Colonic mucosa (tissue), 4 donors: ENCODE measurements around the gene DMAC2L. TPM values are rescaled to one million over a fixed set of nuclear protein-coding genes. Genes with fewer than 3 reads are reported as not detected.
"Not testable (repeated sequence)": the region's sequence is repeated elsewhere in the genome, so short reads cannot be mapped to it uniquely, and the experiment has no call there.

Experiments
- DNase-seq: peaks from one replicate; pipeline ENCODE4 v3.0.0-alpha.2; 2020
- H3K27ac ChIP-seq: fragments of 200-600 bp; one replicate; pipeline ENCODE4 v1.8.0; 2021
- H3K27me3 ChIP-seq: fragments of 200-600 bp; one replicate; pipeline ENCODE4 v1.8.0; 2021
- H3K36me3 ChIP-seq: fragments of 200-600 bp; one replicate; pipeline ENCODE4 v1.8.0; 2021
- H3K4me1 ChIP-seq: fragments of 200-600 bp; one replicate; pipeline ENCODE4 v1.8.0; 2021; ENCODE audit warnings: mild to moderate bottlenecking
- H3K4me3 ChIP-seq: fragments of 200-600 bp; one replicate; pipeline ENCODE4 v1.8.0; 2021
- H3K9ac ChIP-seq, 2 donors: one replicate each; pipeline ENCODE4 v1.7.0; 2013; ENCODE audit warnings: control low read depth in 2 of 2, low read depth in 2 of 2, low read length in 2 of 2
- H3K9me3 ChIP-seq: fragments of 200-600 bp; one replicate; pipeline ENCODE4 v1.8.0; 2021
- intact Hi-C: fragments of 100-400 bp; cut with DNase I; formaldehyde crosslinking; loops from one replicate; pipeline ENCODE4 v1.14.1; 2022
- total RNA-seq, 2 donors: library from RNA; stranded (reverse); fragmentation: NEBNext Ultra II Directional in 1 of 2; extraction: Animal tissue kit (Norgen Biotek cat#: 25700) in 1 of 2; gene quantifications; one replicate each; pipeline ENCODE4 v1.2.1, GENCODE V29; 2021
- TF ChIP-seq, protein P1 (sequence below): fragments of 200-600 bp; IDR thresholded peaks from one replicate; pipeline ENCODE4 v1.8.0; 2022; ENCODE audit warnings: antibody characterized with exemption, mild to moderate bottlenecking
- donor health status: healthy.
- donor health status: DM: no; HTN: no; CAD: no.
- donor health status: DM: no; HTN: no; CAD: no.

The DMAC2L gene
- total RNA-seq, 2 donors from 2014 or later, result 15.2 to 20.9 TPM

DNA sequence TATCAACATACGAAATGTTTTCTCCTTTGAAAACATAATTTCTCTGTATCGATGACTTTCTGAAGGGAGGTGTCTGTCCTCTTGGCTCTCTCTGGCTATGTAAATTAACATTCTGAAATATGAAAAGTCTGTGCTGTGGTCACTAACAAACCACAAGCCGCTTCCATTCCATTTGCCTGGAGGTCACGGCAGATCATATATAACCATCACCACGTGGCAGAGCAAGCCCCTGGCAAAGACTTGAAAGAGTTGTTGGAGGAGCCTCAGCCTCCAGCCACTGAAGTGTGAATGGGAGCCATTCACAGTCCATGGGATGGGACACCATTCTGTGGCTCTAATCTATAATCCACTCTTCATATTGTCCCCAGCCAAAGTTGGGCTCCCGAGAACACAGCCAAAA lies 45.0 kb downstream of the DMAC2L start:
- Histone ChIP-seq H3K4me3 (no peak overlapping the region), H3K4me1 (no peaks in the 10 kb centered on the region), H3K27me3 (no peaks in the 10 kb centered on the region), H3K36me3 (no peaks in the 10 kb centered on the region), H3K9ac (no peak overlapping the region), H3K9me3 (no peaks in the 10 kb centered on the region), H3K27ac (no peak overlapping the region)
- intact Hi-C loops, result no loop called here
- TF ChIP-seq, protein P1, sequence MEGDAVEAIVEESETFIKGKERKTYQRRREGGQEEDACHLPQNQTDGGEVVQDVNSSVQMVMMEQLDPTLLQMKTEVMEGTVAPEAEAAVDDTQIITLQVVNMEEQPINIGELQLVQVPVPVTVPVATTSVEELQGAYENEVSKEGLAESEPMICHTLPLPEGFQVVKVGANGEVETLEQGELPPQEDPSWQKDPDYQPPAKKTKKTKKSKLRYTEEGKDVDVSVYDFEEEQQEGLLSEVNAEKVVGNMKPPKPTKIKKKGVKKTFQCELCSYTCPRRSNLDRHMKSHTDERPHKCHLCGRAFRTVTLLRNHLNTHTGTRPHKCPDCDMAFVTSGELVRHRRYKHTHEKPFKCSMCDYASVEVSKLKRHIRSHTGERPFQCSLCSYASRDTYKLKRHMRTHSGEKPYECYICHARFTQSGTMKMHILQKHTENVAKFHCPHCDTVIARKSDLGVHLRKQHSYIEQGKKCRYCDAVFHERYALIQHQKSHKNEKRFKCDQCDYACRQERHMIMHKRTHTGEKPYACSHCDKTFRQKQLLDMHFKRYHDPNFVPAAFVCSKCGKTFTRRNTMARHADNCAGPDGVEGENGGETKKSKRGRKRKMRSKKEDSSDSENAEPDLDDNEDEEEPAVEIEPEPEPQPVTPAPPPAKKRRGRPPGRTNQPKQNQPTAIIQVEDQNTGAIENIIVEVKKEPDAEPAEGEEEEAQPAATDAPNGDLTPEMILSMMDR, result no peak
- no peak for DNase-seq

DNA sequence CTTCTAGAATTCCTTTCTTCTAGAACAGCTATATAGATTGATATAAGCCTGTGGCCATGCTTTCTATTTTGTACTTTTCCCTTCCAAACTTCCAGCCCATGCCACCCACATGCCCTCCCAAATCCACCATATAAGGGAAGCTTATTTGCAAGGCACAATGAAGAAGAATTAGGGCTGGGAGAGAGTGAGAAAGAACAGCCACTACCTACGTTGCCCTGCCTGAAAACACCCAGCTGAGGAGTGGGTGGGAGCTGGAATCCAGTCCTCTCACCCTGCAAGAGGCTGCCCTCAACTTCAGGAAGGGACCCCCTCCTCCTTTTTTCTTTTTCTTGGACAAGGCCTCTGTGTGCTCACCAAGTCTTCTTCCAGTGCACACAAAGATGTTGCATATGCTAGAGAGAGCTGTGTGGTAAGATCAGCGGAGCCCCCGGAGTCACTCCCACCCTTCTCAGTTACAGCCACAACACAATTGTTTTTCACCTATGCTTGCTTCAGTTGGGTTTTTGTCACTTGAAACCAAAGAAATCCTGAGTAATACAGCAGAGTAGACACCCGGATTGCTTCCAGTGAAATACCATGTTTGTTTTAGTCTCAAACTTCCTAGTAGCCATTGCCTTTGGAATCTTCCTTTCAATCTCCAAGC lies 45.8 kb downstream of the DMAC2L start:
- TF ChIP-seq, protein P1, result no peak
- Histone ChIP-seq H3K9ac (no peak overlapping the region), H3K4me1 (no peaks in the 10 kb centered on the region), H3K36me3 (no peaks in the 10 kb centered on the region), H3K27ac (no peak overlapping the region), H3K4me3 (no peak overlapping the region), H3K27me3 (no peaks in the 10 kb centered on the region), H3K9me3 (no peaks in the 10 kb centered on the region)
- DNase-seq, result no peak
- intact Hi-C loops, result no loop called here

DNA sequence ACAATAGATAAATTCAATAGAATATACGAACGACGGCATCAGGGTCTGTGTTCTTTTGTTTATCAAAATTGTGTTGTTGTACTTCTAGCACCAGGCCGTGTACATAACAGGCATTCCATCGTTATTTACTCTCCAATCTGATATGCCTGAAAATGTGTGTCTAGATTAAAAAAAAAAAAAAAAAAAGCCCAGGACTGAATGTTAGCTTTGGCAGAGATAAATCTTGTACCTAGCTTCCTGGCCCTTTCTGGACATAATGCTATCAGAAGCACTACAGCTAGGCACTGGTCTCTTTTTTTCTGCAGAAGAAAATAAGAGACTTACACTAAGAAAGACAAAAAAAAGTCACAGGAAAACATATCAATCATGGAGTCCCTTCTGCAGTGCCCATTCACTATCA lies 47.5 kb downstream of the DMAC2L start:
- Histone ChIP-seq H3K9ac (no peak overlapping the region), H3K9me3 (no peaks in the 10 kb centered on the region), H3K27me3 (no peaks in the 10 kb centered on the region), H3K4me3 (no peak overlapping the region), H3K36me3 (no peaks in the 10 kb centered on the region), H3K27ac (no peak overlapping the region), H3K4me1 (no peaks in the 10 kb centered on the region)
- intact Hi-C loops, result no loop called here
- no peak for DNase-seq
- TF ChIP-seq, protein P1, result no peak

DNA sequence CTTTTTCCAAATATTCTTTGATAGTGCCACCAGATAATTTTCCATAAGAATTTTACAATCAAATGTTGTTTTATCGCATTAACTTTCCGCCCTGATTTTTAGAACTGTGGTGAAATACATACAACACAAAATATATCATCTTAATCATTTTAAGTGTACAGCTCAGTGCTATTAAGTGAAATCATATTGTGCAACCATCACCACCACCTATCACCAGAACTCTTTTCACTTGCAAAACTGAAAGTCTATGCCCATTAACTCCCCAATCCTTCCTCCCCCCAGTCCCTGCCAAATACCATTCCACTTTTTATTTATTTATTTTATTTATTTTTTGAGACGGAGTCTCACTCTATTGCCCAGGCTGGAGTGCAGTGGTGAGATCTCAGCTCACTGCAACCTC lies 48.0 kb downstream of the DMAC2L start:
- Histone ChIP-seq H3K27me3 (no peaks in the 10 kb centered on the region), H3K4me3 (no peak overlapping the region), H3K27ac (no peak overlapping the region), H3K36me3 (no peaks in the 10 kb centered on the region), H3K9ac (no peak overlapping the region), H3K4me1 (no peaks in the 10 kb centered on the region), H3K9me3 (no peaks in the 10 kb centered on the region)
- intact Hi-C loops, result no loop called here
- TF ChIP-seq, protein P1, result no peak
- no peak for DNase-seq

DNA sequence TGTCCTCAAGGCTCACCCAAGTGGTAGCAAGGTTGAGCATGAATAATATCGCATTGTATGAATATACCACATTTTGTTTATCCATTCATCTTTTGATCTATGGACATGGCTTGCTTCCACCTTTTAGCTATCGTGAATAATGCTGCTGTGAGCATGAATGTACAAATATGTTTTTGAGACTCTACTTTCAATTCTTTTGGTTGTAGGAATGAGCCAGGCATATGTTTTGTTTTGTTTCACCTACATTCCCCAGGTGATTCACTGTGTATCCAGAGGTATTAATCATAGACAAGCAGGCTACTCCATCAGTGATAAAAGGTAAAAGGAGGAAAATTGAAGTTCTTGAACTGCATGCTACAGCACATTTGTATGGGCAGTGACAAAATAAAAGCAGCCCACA lies 48.7 kb downstream of the DMAC2L start:
- Histone ChIP-seq H3K27ac (no peak overlapping the region), H3K27me3 (no peaks in the 10 kb centered on the region), H3K36me3 (no peaks in the 10 kb centered on the region), H3K4me1 (no peaks in the 10 kb centered on the region), H3K9ac (no peak overlapping the region), H3K4me3 (no peak overlapping the region), H3K9me3 (no peaks in the 10 kb centered on the region)
- intact Hi-C loops, result no loop called here
- TF ChIP-seq, protein P1, result no peak
- no peak for DNase-seq

DNA sequence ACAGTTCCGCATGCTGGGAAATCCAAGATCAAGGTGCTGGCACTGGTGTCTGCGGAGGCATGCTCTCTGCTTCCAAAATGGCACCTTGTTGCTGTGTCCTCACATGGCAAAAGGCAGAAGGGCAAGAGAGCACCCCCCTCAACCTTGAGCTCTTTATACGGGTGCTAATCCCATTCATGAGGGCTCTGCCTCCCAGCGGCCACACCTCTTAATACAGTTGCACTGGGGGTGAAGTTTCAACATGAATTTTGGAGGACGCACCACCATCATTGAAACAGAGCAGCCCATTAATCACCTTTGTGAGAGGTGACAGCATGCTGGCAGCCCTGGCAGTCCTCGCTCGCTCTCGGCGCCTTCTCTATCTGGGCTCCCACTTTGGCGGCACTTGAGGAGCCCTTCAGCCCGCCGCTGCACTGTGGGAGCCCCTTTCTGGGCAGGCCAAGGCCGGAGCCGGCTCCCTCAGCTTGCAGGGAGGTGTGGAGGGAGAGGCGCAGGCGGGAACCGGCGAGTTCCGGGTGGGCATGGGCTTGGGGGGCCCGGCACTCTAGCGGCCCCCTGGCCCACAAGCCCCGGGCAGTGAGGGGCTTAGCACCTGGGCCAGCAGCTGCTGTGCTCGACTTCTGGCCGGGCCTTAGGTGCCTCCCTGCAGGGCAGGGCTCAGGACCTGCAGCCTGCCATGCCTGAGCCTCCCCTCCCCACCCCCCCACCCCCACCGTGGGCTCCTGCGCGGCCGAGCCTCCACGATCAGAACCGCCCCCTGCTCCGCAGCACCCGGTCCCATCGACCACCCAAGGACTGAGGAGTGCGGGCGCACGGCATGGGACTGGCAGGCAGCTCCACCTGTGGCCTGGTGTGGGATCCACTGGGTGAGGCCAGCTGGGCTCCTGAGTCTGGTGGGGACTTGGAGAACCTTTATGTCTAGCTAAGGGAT lies 49.6 kb downstream of the DMAC2L start:
- H3K4me3 ChIP-seq, H3K9ac ChIP-seq, intact Hi-C loops, H3K4me1 ChIP-seq, DNase-seq, H3K36me3 ChIP-seq, H3K9me3 ChIP-seq, H3K27me3 ChIP-seq, H3K27ac ChIP-seq: not testable (repeated sequence)
